NK-92 (cell line): Measurements from ENCODE around the gene KIF5C.

Experiments
- DNase-seq: peaks from one replicate; lab custom pipeline; 2025; ENCODE audit not compliant: unreplicated experiment; lab: John Stamatoyannopoulos, UW

The KIF5C gene

GRCh38 chr2:149068996-149069888 lies 194.2 kb downstream of the KIF5C start:
- DNase-seq, result no peak

GRCh38 chr2:149070681-149071320 lies 195.8 kb downstream of the KIF5C start:
- no peak for DNase-seq

- DNase-seq, result no peak
Measured at GRCh38 chr2:149075105-149075504, 200.1 kb downstream of the KIF5C start.

GRCh38 chr2:149075853-149076252 lies 200.8 kb downstream of the KIF5C start:
- no peak for DNase-seq
